ENCODE data around the gene ATAD2B.

The ATAD2B gene

GRCh38 chr2:23835423-23835822 is 91.5 kb downstream of the ATAD2B start:
- H3K79me2 ChIP-seq (ENCODE audit: insufficient read depth, low read length): no peaks in the 10 kb centered on the region
- no peaks in the 10 kb centered on the region for H3F3A ChIP-seq (ENCODE audit: insufficient read depth, low read length)
- H3K27ac ChIP-seq (ENCODE audit: low read depth, low read length, poor library complexity, severe bottlenecking): no peak overlapping the region
- 0 out of 2 replicates have a peak, but pooled peaks cover 3% of the 10 kb centered on the region for H3K9me3 ChIP-seq (ENCODE audit: low read length)
- peaks cover 30% of the 10 kb centered on the region for H3K36me3 ChIP-seq (ENCODE audit: insufficient read depth, low read length)
- no peak overlapping the region for H2AFZ ChIP-seq (ENCODE audit: low read length)
- H3K4me1 ChIP-seq (ENCODE audit: insufficient read depth, low read length, severe bottlenecking): no peaks in the 10 kb centered on the region
- H3K4me2 ChIP-seq (ENCODE audit: low read length): no peak overlapping the region
- no peaks in the 10 kb centered on the region for H3K27me3 ChIP-seq (ENCODE audit: insufficient read depth, low read length)
- no peaks in the 10 kb centered on the region for H3K9me2 ChIP-seq (ENCODE audit: low read depth, low read length)
- TF ChIP-seq, protein P1, sequence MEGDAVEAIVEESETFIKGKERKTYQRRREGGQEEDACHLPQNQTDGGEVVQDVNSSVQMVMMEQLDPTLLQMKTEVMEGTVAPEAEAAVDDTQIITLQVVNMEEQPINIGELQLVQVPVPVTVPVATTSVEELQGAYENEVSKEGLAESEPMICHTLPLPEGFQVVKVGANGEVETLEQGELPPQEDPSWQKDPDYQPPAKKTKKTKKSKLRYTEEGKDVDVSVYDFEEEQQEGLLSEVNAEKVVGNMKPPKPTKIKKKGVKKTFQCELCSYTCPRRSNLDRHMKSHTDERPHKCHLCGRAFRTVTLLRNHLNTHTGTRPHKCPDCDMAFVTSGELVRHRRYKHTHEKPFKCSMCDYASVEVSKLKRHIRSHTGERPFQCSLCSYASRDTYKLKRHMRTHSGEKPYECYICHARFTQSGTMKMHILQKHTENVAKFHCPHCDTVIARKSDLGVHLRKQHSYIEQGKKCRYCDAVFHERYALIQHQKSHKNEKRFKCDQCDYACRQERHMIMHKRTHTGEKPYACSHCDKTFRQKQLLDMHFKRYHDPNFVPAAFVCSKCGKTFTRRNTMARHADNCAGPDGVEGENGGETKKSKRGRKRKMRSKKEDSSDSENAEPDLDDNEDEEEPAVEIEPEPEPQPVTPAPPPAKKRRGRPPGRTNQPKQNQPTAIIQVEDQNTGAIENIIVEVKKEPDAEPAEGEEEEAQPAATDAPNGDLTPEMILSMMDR (IDR thresholded peaks at IDR 0.05; ENCODE audit: low read length): no peak
- no peak for TF ChIP-seq EZH2 (IDR thresholded peaks at IDR 0.05; ENCODE audit: borderline replicate concordance, low read length)
- no peak overlapping the region for H3K4me3 ChIP-seq (ENCODE audit: low read depth, low read length, poor library complexity, severe bottlenecking)
- H3K9ac ChIP-seq (ENCODE audit: low read length): no peak overlapping the region
- H4K20me1 ChIP-seq (ENCODE audit: insufficient read depth, low read length): no peaks in the 10 kb centered on the region

DNA sequence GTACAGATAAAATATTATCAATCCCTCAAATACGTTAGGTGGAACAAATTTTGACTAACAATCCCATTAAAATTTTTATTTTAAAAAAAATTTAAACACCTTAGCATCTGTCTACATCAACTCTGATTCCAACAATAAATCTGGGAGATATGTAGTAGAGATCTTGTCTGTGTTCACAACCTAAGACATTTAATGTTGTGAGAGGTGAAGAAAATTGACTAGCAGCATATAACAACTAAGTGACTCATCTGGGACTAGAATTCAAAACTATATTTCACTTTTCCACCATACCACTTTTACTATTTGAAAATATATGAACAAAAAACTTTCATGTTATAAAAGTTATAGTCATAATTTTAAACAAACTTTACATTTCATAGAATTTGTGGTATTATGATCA is 97.9 kb downstream of the ATAD2B start:
- TF ChIP-seq EZH2 (IDR thresholded peaks at IDR 0.05; ENCODE audit: borderline replicate concordance, low read length): no peak
- TF ChIP-seq, protein P1 (IDR thresholded peaks at IDR 0.05; ENCODE audit: low read length): no peak
- no peaks in the 10 kb centered on the region for H3F3A ChIP-seq (ENCODE audit: insufficient read depth, low read length)
- H3K4me1 ChIP-seq (ENCODE audit: insufficient read depth, low read length, severe bottlenecking): peaks cover 3% of the 10 kb centered on the region
- H4K20me1 ChIP-seq (ENCODE audit: insufficient read depth, low read length): no peaks in the 10 kb centered on the region
- H3K27ac ChIP-seq (ENCODE audit: low read depth, low read length, poor library complexity, severe bottlenecking): no peak overlapping the region
- H3K9me3 ChIP-seq (ENCODE audit: low read length): no peaks in the 10 kb centered on the region
- no peaks in the 10 kb centered on the region for H3K27me3 ChIP-seq (ENCODE audit: insufficient read depth, low read length)
- no peaks in the 10 kb centered on the region for H3K9me2 ChIP-seq (ENCODE audit: low read depth, low read length)
- no peak overlapping the region for H3K4me3 ChIP-seq (ENCODE audit: low read depth, low read length, poor library complexity, severe bottlenecking)
- no peaks in the 10 kb centered on the region for H3K79me2 ChIP-seq (ENCODE audit: insufficient read depth, low read length)
- no peak overlapping the region for H2AFZ ChIP-seq (ENCODE audit: low read length)
- no peak overlapping the region for H3K4me2 ChIP-seq (ENCODE audit: low read length)
- H3K9ac ChIP-seq (ENCODE audit: low read length): no peak overlapping the region
- peaks cover 4% of the 10 kb centered on the region; the same call in 1 of the 2 replicates for H3K36me3 ChIP-seq (ENCODE audit: insufficient read depth, low read length)

DNA sequence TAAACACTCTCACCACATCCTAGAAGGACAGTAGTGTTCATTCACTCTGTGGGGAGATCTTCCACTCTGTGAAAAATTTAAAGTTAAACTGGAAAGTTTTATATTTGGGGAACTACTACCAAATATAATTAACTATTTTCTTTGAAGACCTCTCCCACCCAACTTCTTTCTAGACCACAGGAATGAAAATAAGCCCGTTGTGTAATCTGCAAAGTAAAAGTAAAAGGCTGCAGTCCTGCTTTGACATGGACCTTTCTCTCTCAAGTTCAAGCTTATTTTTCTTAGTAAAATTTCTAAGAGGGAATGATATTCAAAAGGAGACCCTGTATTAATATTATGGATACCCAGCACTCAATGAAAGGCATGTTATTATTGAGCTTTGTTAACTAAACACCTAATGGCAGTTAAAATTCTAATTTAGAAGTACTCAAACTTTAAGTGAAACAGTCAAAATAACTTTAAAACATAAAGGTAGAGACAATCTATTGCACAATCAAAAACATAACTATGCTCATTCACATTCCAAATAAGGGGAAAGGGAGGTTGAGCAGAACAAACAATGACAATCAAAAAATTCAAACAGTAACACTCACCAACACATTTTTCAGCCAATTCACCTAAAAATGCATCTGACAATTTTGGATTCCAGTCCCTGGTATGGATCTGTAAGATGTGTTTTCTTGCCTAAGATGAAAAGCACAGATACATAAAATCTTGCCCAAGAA is 98.5 kb downstream of the ATAD2B start:
- Histone ChIP-seq H3F3A (ENCODE audit: insufficient read depth, low read length) (no peaks in the 10 kb centered on the region), H3K9ac (ENCODE audit: low read length) (no peak overlapping the region), H2AFZ (ENCODE audit: low read length) (no peak overlapping the region), H3K4me2 (ENCODE audit: low read length) (no peak overlapping the region), H3K27ac (ENCODE audit: low read depth, low read length, poor library complexity, severe bottlenecking) (no peak overlapping the region), H3K4me3 (ENCODE audit: low read depth, low read length, poor library complexity, severe bottlenecking) (no peak overlapping the region), H3K9me2 (ENCODE audit: low read depth, low read length) (no peaks in the 10 kb centered on the region), H4K20me1 (ENCODE audit: insufficient read depth, low read length) (no peaks in the 10 kb centered on the region), H3K4me1 (ENCODE audit: insufficient read depth, low read length, severe bottlenecking) (peaks cover 3% of the 10 kb centered on the region), H3K79me2 (ENCODE audit: insufficient read depth, low read length) (no peaks in the 10 kb centered on the region), H3K27me3 (ENCODE audit: insufficient read depth, low read length) (no peaks in the 10 kb centered on the region), H3K36me3 (ENCODE audit: insufficient read depth, low read length) (peaks cover 4% of the 10 kb centered on the region; the same call in 1 of the 2 replicates), H3K9me3 (ENCODE audit: low read length) (no peaks in the 10 kb centered on the region)
- TF ChIP-seq EZH2 (IDR thresholded peaks at IDR 0.05; ENCODE audit: borderline replicate concordance, low read length): no peak
- TF ChIP-seq, protein P1 (IDR thresholded peaks at IDR 0.05; ENCODE audit: low read length): no peak

Data from OCI-LY1 (cell line).